Uterus (tissue), 2 donors: Measurements from ENCODE around the gene PABPN1L.

Source experiments
- CTCF ChIP-seq, 4 experiments: fragments of 200-600 bp in 2 of 4; fragments of 450-650 bp in 2 of 4; sonication (generic) in 2 of 4; IDR thresholded peaks; one replicate each; pipeline ENCODE4 v1.5.1; 2016 to 2019; ENCODE audit warnings: antibody characterized with exemption in 4 of 4, mild to moderate bottlenecking in 2 of 4, moderate library complexity in 1 of 4
- POLR2A ChIP-seq, 2 donors: fragments of 450-650 bp; IDR thresholded peaks; one replicate each; pipeline ENCODE4 v1.6.1; 2016; ENCODE audit warnings: antibody characterized with exemption in 2 of 2, mild to moderate bottlenecking in 1 of 2, moderate library complexity in 1 of 2

GRCh38 chr16:88867581-88868246 is 1.3 kb upstream of the PABPN1L start:
- no peak for TF ChIP-seq CTCF (IDR thresholded peaks at IDR 0.05)
- no peak for TF ChIP-seq POLR2A (IDR thresholded peaks at IDR 0.05)
